SJSA1 (cell line): ENCODE data around the gene RAB25. TPM values are rescaled to one million over a fixed set of nuclear protein-coding genes. Genes with fewer than 3 reads are reported as not detected.

Experiments
- DNase-seq, 2 experiments: peaks; one replicate each; pipeline ENCODE4 v3.0.0-alpha.2; 2015 to 2020; ENCODE audit warnings: low spot score in 2 of 2, low read depth in 1 of 2
- H3K27ac ChIP-seq: fragments of 250-450 bp; sonication (Bioruptor Pico); 2 replicates; pipeline ENCODE4 v1.5.1; 2020; ENCODE audit warnings: mild to moderate bottlenecking, moderate library complexity
- H3K27me3 ChIP-seq: fragments of 250-450 bp; sonication (Bioruptor Pico); replicated peaks from 2 replicates; pipeline ENCODE4 v1.5.1; 2020; ENCODE audit warnings: mild to moderate bottlenecking, moderate library complexity
- H3K36me3 ChIP-seq: fragments of 250-450 bp; sonication (Bioruptor Pico); 2 replicates; pipeline ENCODE4 v1.5.1; 2020; ENCODE audit warnings: mild to moderate bottlenecking
- H3K4me1 ChIP-seq: fragments of 250-450 bp; sonication (Bioruptor Pico); replicated peaks from 2 replicates; pipeline ENCODE4 v1.6.1; 2021; ENCODE audit warnings: mild to moderate bottlenecking
- H3K4me3 ChIP-seq: fragments of 250-450 bp; sonication (Bioruptor Pico); 2 replicates; pipeline ENCODE4 v1.5.1; 2020; ENCODE audit warnings: mild to moderate bottlenecking
- H3K9me3 ChIP-seq: fragments of 250-450 bp; sonication (Bioruptor Pico); replicated peaks from 2 replicates; pipeline ENCODE4 v1.5.1; 2020; ENCODE audit warnings: mild to moderate bottlenecking
- total RNA-seq: library from RNA; depleted of rRNA; stranded (reverse); fragments of >200 nt; shearing (Covaris generic); gene quantifications from 2 replicates; pipeline ENCODE4 v1.2.3, GENCODE V29; 2014

RAB25 gene
- total RNA-seq, 1 experiment from 2014 or later: not detected

GRCh38 chr1:156079762-156080161 is 18.8 kb downstream of the RAB25 start:
- no peak for DNase-seq
- no peak overlapping the region for H3K27ac ChIP-seq
- H3K9me3 ChIP-seq: no peaks in the 10 kb centered on the region
- H3K36me3 ChIP-seq: peaks cover 8% of the 10 kb centered on the region
- H3K27me3 ChIP-seq: no peaks in the 10 kb centered on the region
- peaks cover 15% of the 10 kb centered on the region for H3K4me1 ChIP-seq
- no peak overlapping the region for H3K4me3 ChIP-seq

- no peak overlapping the region for H3K27ac ChIP-seq
- peaks cover 8% of the 10 kb centered on the region for H3K36me3 ChIP-seq
- H3K4me3 ChIP-seq: no peak overlapping the region
- H3K4me1 ChIP-seq: peaks cover 15% of the 10 kb centered on the region
- no peaks in the 10 kb centered on the region for H3K27me3 ChIP-seq
- no peak for DNase-seq
- no peaks in the 10 kb centered on the region for H3K9me3 ChIP-seq
Measured at GRCh38 chr1:156080241-156080862, 19.4 kb downstream of the RAB25 start.

GRCh38 chr1:156080863-156081179 is 19.9 kb downstream of the RAB25 start:
- no peak overlapping the region for H3K27ac ChIP-seq
- H3K36me3 ChIP-seq: peaks cover 8% of the 10 kb centered on the region
- DNase-seq: no peak
- H3K4me1 ChIP-seq: peaks cover 15% of the 10 kb centered on the region
- H3K4me3 ChIP-seq: peak overlapping the region; percentile 65
- H3K27me3 ChIP-seq: no peaks in the 10 kb centered on the region
- H3K9me3 ChIP-seq: no peaks in the 10 kb centered on the region

GRCh38 chr1:156081180-156081916 is 20.4 kb downstream of the RAB25 start:
- Histone ChIP-seq H3K4me3 (peak overlapping the region; percentile 65), H3K27ac (no peak overlapping the region), H3K9me3 (no peaks in the 10 kb centered on the region), H3K27me3 (no peaks in the 10 kb centered on the region), H3K36me3 (peaks cover 8% of the 10 kb centered on the region), H3K4me1 (peaks cover 19% of the 10 kb centered on the region)
- no peak for DNase-seq

DNA sequence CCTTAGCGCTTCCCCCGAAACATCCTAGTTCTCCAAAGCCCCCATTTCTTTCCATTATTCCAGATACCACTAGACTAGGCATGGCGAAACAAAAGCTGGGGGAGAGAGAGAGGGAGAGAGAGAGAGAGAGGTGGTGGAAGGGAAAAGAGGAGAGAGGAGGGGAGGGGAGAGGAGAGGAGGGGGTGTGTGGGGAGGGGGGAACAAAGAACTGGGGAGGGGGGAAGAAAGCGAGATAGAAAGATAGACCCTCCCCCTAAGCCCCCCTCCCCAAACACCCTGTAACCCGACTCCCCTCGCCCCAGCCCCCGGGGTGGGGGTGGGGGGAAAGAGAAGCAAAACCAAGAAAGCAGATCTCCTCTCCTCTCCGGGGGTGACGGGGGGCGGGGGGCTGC is 21.0 kb downstream of the RAB25 start:
- Histone ChIP-seq H3K9me3 (no peaks in the 10 kb centered on the region), H3K27ac (no peak overlapping the region), H3K4me1 (peaks cover 24% of the 10 kb centered on the region), H3K4me3 (peak overlapping the region; percentile 65), H3K36me3 (peaks cover 5% of the 10 kb centered on the region), H3K27me3 (no peaks in the 10 kb centered on the region)
- no peak for DNase-seq

DNA sequence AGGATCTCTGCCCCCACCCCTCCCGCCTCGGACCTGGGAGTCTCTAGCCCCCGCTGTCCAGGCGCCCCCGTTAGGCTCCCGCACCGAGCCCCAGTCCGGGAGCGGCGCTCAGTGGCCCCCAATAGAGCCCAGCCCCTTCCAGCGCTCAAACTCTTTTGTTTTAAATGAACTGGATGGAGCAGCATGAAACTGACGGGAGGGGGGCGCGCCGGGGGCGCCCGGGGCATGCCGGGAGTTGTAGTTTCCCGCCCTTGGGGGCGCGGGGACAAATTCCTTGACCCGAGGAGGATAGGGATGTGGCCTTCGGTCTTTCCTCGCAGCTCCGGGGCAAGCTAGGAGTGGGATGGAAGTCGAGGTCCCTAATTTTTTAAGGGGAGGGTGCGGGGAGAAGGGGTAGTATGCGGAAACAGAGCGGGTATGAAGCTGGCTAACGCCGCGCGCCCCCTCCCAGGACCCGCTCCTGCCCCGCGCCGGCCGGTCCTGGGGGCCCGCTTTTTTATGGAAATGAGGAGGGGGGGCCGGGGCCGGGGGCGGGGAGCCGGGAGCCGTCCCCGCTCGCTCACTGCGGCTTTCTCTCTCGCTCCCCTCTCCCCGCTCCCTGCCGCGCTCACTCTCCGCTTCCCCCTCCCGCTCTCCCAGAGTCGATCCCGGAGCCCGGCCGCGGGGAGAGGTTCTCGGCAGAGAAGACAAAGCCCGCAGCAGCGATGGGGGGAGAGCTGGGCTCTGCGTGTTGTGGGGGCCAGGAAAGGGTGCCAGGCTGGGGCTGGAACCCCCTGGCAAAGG is 21.5 kb downstream of the RAB25 start, which contains the start of gene MEX3A:
TSS of gene MEX3A (minus strand) at position 157 of the 783 bp plus-strand sequence. CDS start 467 bp downstream, outside the sequence.
- Histone ChIP-seq H3K4me3 (peak within 1 kb of the TSS; percentile 65), H3K27ac (no peak within 1 kb of the TSS), H3K36me3 (no peaks in the 10 kb centered on the region), H3K4me1 (peaks cover 24% of the 10 kb centered on the region), H3K9me3 (no peaks in the 10 kb centered on the region), H3K27me3 (no peaks in the 10 kb centered on the region)
- peak; percentile 65 to 79 for DNase-seq

GRCh38 chr1:156083800-156084790 is 23.1 kb downstream of the RAB25 start:
- Histone ChIP-seq H3K27ac (no peak overlapping the region), H3K9me3 (no peaks in the 10 kb centered on the region), H3K4me3 (no peak overlapping the region), H3K36me3 (no peaks in the 10 kb centered on the region), H3K27me3 (no peaks in the 10 kb centered on the region), H3K4me1 (peaks cover 24% of the 10 kb centered on the region)
- DNase-seq: no peak

GRCh38 chr1:156086256-156086662 is 25.3 kb downstream of the RAB25 start:
- Histone ChIP-seq H3K4me1 (peaks cover 15% of the 10 kb centered on the region), H3K36me3 (no peaks in the 10 kb centered on the region), H3K4me3 (no peak overlapping the region), H3K9me3 (no peaks in the 10 kb centered on the region), H3K27me3 (no peaks in the 10 kb centered on the region), H3K27ac (no peak overlapping the region)
- peak; percentile 53 to 69 for DNase-seq

GRCh38 chr1:156089704-156090103 is 28.7 kb downstream of the RAB25 start:
- H3K27me3 ChIP-seq: no peaks in the 10 kb centered on the region
- no peak overlapping the region for H3K4me3 ChIP-seq
- no peak for DNase-seq
- H3K27ac ChIP-seq: no peak overlapping the region
- H3K4me1 ChIP-seq: peaks cover 9% of the 10 kb centered on the region
- H3K36me3 ChIP-seq: no peaks in the 10 kb centered on the region
- H3K9me3 ChIP-seq: no peaks in the 10 kb centered on the region

GRCh38 chr1:156090138-156090839 is 29.3 kb downstream of the RAB25 start:
- no peak for DNase-seq
- no peak overlapping the region for H3K27ac ChIP-seq
- no peaks in the 10 kb centered on the region for H3K36me3 ChIP-seq
- no peaks in the 10 kb centered on the region for H3K27me3 ChIP-seq
- peaks cover 9% of the 10 kb centered on the region for H3K4me1 ChIP-seq
- H3K4me3 ChIP-seq: no peak overlapping the region
- H3K9me3 ChIP-seq: no peaks in the 10 kb centered on the region

DNA sequence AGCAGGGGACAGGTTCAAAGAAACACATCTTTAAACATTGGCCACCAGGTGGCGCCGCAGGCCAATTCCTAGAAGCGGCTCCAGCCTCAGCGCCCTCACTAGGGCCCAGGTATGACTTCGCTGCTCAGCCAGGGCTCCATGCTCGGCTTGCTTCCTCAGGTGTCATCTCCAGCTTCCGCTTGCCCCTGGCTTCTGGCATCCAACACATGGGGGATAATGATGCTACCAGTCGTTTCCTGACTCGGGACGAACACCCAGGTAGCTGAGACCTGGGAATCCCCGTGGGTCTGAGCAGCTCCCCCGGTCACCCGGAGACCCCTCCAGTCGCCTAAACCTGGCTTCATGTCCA is 29.9 kb downstream of the RAB25 start:
- Histone ChIP-seq H3K27ac (no peak overlapping the region), H3K36me3 (no peaks in the 10 kb centered on the region), H3K27me3 (no peaks in the 10 kb centered on the region), H3K9me3 (no peaks in the 10 kb centered on the region), H3K4me3 (no peak overlapping the region), H3K4me1 (peaks cover 9% of the 10 kb centered on the region)
- peak; percentile 40 to 83 for DNase-seq

DNA sequence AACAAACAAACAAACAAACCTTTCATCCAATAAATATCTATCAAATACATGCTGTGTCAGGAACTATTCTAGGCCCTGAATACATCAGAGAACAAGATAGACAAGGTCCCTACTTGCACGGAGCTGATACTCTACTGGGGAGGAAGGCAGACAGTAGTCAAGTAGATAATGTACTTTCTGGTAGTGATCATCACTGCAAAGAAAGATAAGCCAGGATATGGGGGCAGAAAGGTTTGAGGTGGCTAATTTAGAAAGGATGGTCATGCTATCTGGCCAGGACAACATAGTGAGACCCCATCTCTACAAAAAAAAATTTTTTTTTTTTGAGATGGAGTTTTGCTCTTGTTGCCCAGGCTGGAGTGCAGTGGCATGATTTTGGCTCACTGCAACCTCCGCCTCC is 30.6 kb downstream of the RAB25 start:
- Histone ChIP-seq H3K4me3 (no peak overlapping the region), H3K27ac (no peak overlapping the region), H3K9me3 (no peaks in the 10 kb centered on the region), H3K36me3 (0 out of 2 replicates have a peak, but pooled peaks cover 3% of the 10 kb centered on the region), H3K27me3 (no peaks in the 10 kb centered on the region), H3K4me1 (peaks cover 8% of the 10 kb centered on the region)
- DNase-seq: no peak
